Liver (tissue), 9 donors: ENCODE data around the gene EXD3. TPM values are rescaled to one million over a fixed set of nuclear protein-coding genes. Genes with fewer than 3 reads are reported as not detected.
"Not testable (repeated sequence)": the region's sequence is repeated elsewhere in the genome, so short reads cannot be mapped to it uniquely, and the experiment has no call there.

Experiments
- DNase-seq: peaks from one replicate; pipeline ENCODE4 v3.0.0-alpha.2; 2017; ENCODE audit warnings: low spot score
- H3K27ac ChIP-seq, 2 donors: one replicate each; pipeline ENCODE4 v1.7.0; 2013; ENCODE audit warnings: inconsistent platforms in 2 of 2, low read length in 2 of 2, control low read depth in 1 of 2, low read depth in 1 of 2, mild to moderate bottlenecking in 1 of 2
- H3K27me3 ChIP-seq, 4 donors: one replicate each; pipeline versions ENCODE4 v1.6.1 to v1.7.0; 2013; ENCODE audit warnings: low read length in 3 of 4, inconsistent platforms in 1 of 4, mild to moderate bottlenecking in 1 of 4, moderate library complexity in 1 of 4; ENCODE audit not compliant: control insufficient read depth in 4 of 4, insufficient read depth in 4 of 4
- H3K36me3 ChIP-seq, 4 donors: one replicate each; pipeline versions ENCODE4 v1.6.1 to v1.7.0; 2013; ENCODE audit warnings: low read length in 3 of 4, mild to moderate bottlenecking in 3 of 4, low read depth in 1 of 4, moderate library complexity in 1 of 4; ENCODE audit not compliant: control insufficient read depth in 4 of 4, insufficient read depth in 3 of 4
- H3K4me1 ChIP-seq, 4 donors: one replicate each; pipeline versions ENCODE4 v1.6.1 to v1.7.0; 2013; ENCODE audit warnings: low read length in 3 of 4, mild to moderate bottlenecking in 3 of 4, moderate library complexity in 1 of 4; ENCODE audit not compliant: control insufficient read depth in 4 of 4, insufficient read depth in 4 of 4
- H3K4me3 ChIP-seq, 3 donors: one replicate each; pipeline versions ENCODE4 v1.6.1 to v1.7.0; 2013; ENCODE audit warnings: low read length in 3 of 3, control low read depth in 1 of 3, low read depth in 1 of 3, mild to moderate bottlenecking in 1 of 3
- H3K9ac ChIP-seq, 2 donors: one replicate each; pipeline ENCODE4 v1.7.0; 2013; ENCODE audit warnings: low read length in 2 of 2, mild to moderate bottlenecking in 2 of 2, moderate library complexity in 2 of 2, control low read depth in 1 of 2, low read depth in 1 of 2
- H3K9me3 ChIP-seq, 4 donors: one replicate each; pipeline versions ENCODE4 v1.6.1 to v1.7.0; 2013; ENCODE audit warnings: low read length in 3 of 4; ENCODE audit not compliant: control insufficient read depth in 4 of 4
- ATF3 ChIP-seq: IDR thresholded peaks from 2 replicates; pipeline ENCODE4 v1.6.1; 2016; ENCODE audit warnings: antibody characterized with exemption
- CTCF ChIP-seq: fragments of 150-350 bp; IDR thresholded peaks from 2 replicates; pipeline ENCODE4 v1.5.1; 2017; ENCODE audit warnings: improper control_type of control experiment, low read depth, low read length; ENCODE audit not compliant: missing input control
- EGR1 ChIP-seq, 2 donors: IDR thresholded peaks; 2 replicates each; pipeline ENCODE4 v1.6.1; 2016 to 2018; ENCODE audit warnings: antibody characterized with exemption in 2 of 2, low read depth in 2 of 2
- FOXA1 ChIP-seq: IDR thresholded peaks from 2 replicates; pipeline ENCODE4 v1.6.1; 2016; ENCODE audit warnings: antibody characterized with exemption
- FOXA2 ChIP-seq: IDR thresholded peaks from 2 replicates; pipeline ENCODE4 v1.6.1; 2016; ENCODE audit warnings: antibody characterized with exemption
- GABPA ChIP-seq, 2 donors: IDR thresholded peaks in 1 of 2; conservative IDR thresholded peaks in 1 of 2; 2 replicates each; pipeline ENCODE4 v1.6.1; 2016; ENCODE audit warnings: antibody characterized with exemption in 2 of 2, mild to moderate bottlenecking in 1 of 2, moderate library complexity in 1 of 2
- HNF4G ChIP-seq: IDR thresholded peaks from 2 replicates; pipeline ENCODE4 v1.6.1; 2016; ENCODE audit warnings: antibody characterized with exemption
- JUND ChIP-seq, 2 donors: IDR thresholded peaks; 2 replicates each; pipeline ENCODE4 v1.6.1; 2016; ENCODE audit warnings: antibody characterized with exemption in 2 of 2
- MAX ChIP-seq: IDR thresholded peaks from 2 replicates; pipeline ENCODE4 v1.6.1; 2016; ENCODE audit warnings: antibody characterized with exemption
- NR2F2 ChIP-seq: IDR thresholded peaks from 2 replicates; pipeline ENCODE4 v1.6.1; 2016; ENCODE audit warnings: antibody characterized with exemption
- RXRA ChIP-seq, 2 donors: IDR thresholded peaks; 2 replicates each; pipeline ENCODE4 v1.6.1; 2017 to 2018; ENCODE audit warnings: antibody characterized with exemption in 2 of 2, mild to moderate bottlenecking in 1 of 2
- SP1 ChIP-seq: IDR thresholded peaks from 2 replicates; pipeline ENCODE4 v1.6.1; 2018; ENCODE audit warnings: antibody characterized with exemption, mild to moderate bottlenecking
- TAF1 ChIP-seq: conservative IDR thresholded peaks from 2 replicates; pipeline ENCODE4 v1.6.1; 2016; ENCODE audit warnings: antibody characterized with exemption, mild to moderate bottlenecking
- YY1 ChIP-seq: IDR thresholded peaks from 2 replicates; pipeline ENCODE4 v1.6.1; 2016; ENCODE audit warnings: antibody characterized with exemption, mild to moderate bottlenecking
- WGBS: extraction: QIAGEN DNeasy Blood & Tissue Kit; methylation state at CpG from one replicate; pipeline ENCODE4 v1.1.7; 2013; 5-methylcytosine and 5-hydroxymethylcytosine counted together
- polyA plus RNA-seq, 2 donors: library from polyadenylated mRNA; stranded (reverse) in 1 of 2; unstranded in 1 of 2; fragments of 200-250 nt in 1 of 2; fragments of >200 nt in 1 of 2; fragmentation: Nextera tagmentation in 1 of 2; extraction: Ambion mirVana in 1 of 2; gene quantifications; one replicate each; pipeline versions ENCODE4 v1.2.1 to v1.2.3, GENCODE V29; 2013 to 2015
- total RNA-seq, 2 donors: library from RNA; depleted of rRNA; stranded (reverse); fragments of >200 nt; gene quantifications; one replicate each; pipeline ENCODE4 v1.2.3, GENCODE V29; 2014
- donor health status: healthy.
- donor health status: healthy.
- donor health status: healthy.
- donor health status: healthy.
- donor health status: healthy.

The EXD3 gene
- total and polyA plus RNA-seq, 4 donors, result 2.5 to 6.7 (median 3.7) TPM

- H3K4me3 ChIP-seq, H3K36me3 ChIP-seq, H3K9me3 ChIP-seq, DNase-seq, H3K27me3 ChIP-seq, H3K9ac ChIP-seq, H3K27ac ChIP-seq: not testable (repeated sequence)
- peaks cover 14 to 29% (median 19%) of the 10 kb centered on the region in 4 donors for H3K4me1 ChIP-seq
- WGBS, result 86% methylated on average over 22 of the region's 24 CpGs
These were observed 27.7 kb upstream of the EXD3 start for GRCh38 chr9:137450539-137451222.

GRCh38 chr9:137449931-137450538, 27.1 kb upstream of the EXD3 start:
- Histone ChIP-seq H3K4me3 (no peak overlapping the region), H3K27ac (no peak overlapping the region), H3K9ac (no peak overlapping the region), H3K36me3 (peaks cover 0 to 5% (median 2%) of the 10 kb centered on the region in 4 donors), H3K4me1 (peaks cover 13 to 26% (median 17%) of the 10 kb centered on the region in 4 donors), H3K9me3 (no peaks in the 10 kb centered on the region), H3K27me3 (no peaks in the 10 kb centered on the region)
- no peak for DNase-seq
- TF ChIP-seq YY1 (no peak), RXRA (IDR thresholded peaks at IDR 0.05) (no peak), FOXA1 (no peak), EGR1 (IDR thresholded peaks at IDR 0.05; ENCODE audit: low read depth in 2 of 2) (no peak), JUND (IDR thresholded peaks at IDR 0.05) (no peak), SP1 (no peak), TAF1 (no peak), MAX (no peak), GABPA (IDR thresholded peaks at IDR 0.05 in 1 of 2, conservative IDR thresholded peaks at IDR 0.05 in 1 of 2) (no peak), FOXA2 (no peak), HNF4G (no peak), CTCF (no peak), ATF3 (no peak), NR2F2 (no peak)
- WGBS, result 89% methylated on average over 18 of the region's 18 CpGs

- DNase-seq, result no peak
- H3K4me1 ChIP-seq, result peaks cover 7 to 18% (median 10%) of the 10 kb centered on the region in 4 donors
- 90% methylated on average over 36 of the region's 36 CpGs for WGBS
These were observed 26.3 kb upstream of the EXD3 start for GRCh38 chr9:137449081-137449844.

More at GRCh38 chr9:137449081-137449844, 26.3 kb upstream of the EXD3 start:
- H3K9me3 ChIP-seq, result no peaks in the 10 kb centered on the region
- H3K9ac ChIP-seq, result no peak overlapping the region
- no peaks in the 10 kb centered on the region for H3K27me3 ChIP-seq
- no peak for TF ChIP-seq SP1
- TF ChIP-seq JUND (IDR thresholded peaks at IDR 0.05), result no peak
- TF ChIP-seq ATF3, result no peak
- no peak for TF ChIP-seq TAF1
- no peak for TF ChIP-seq FOXA2
- TF ChIP-seq YY1, result no peak
- TF ChIP-seq GABPA (IDR thresholded peaks at IDR 0.05 in 1 of 2, conservative IDR thresholded peaks at IDR 0.05 in 1 of 2), result no peak
- TF ChIP-seq EGR1 (IDR thresholded peaks at IDR 0.05; ENCODE audit: low read depth in 2 of 2), result no peak
- TF ChIP-seq HNF4G, result no peak
- H3K27ac ChIP-seq, result no peak overlapping the region
- no peak overlapping the region for H3K4me3 ChIP-seq
- peaks cover 0 to 5% (median 2%) of the 10 kb centered on the region in 4 donors for H3K36me3 ChIP-seq
